Fibroblast of gingiva (primary cell): ENCODE measurements around the gene XPNPEP3.
"Not testable (repeated sequence)": the region's sequence is repeated elsewhere in the genome, so short reads cannot be mapped to it uniquely, and the experiment has no call there.

Experiments
- DNase-seq: peaks from one replicate; pipeline ENCODE4 v3.0.0-alpha.2; 2011; ENCODE audit warnings: low read depth

The XPNPEP3 gene

DNA sequence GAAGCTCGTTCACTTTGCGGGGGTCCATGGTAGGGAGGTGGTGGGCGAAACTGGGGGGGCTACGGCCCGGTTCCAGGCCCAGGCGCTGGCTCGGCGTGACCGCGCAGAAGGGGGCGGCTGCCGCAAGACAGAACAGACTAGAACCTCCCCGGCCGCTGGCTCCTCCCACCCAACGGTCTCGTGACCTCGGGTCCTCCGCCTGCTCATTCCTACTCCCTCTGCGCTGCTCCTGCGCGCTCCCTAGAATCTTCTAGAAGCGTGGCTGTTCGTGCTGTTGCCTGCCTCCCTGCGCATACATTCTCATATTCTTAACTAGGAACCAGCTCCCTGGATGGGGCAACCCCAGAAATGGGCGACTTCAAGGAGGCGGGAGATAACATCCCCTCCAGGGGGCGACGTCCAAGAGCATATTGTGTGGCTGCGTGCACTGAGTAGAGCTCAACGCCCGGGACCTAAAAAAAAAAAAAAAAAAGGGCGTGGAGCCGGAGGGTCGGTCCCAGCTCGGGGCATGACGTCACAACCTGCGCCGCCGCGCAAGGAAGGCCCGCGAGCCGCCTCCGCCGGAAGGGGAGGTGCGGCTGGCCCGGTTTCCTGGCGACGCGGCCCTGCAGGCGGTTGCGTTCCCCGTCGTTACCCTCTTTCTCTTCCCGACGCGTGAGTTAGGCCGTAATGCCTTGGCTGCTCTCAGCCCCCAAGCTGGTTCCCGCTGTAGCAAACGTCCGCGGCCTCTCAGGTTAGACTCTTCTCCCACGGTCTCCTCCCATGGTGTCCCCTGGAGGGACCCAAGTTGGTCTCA is at the start of gene XPNPEP3, which contains the start of gene ST13:
XPNPEP3 (plus strand) TSS at position 636 of the 796 bp plus-strand sequence; CDS start at position 670, 34 bp downstream.
ST13 (minus strand) TSS at position 127 of the 796 bp plus-strand sequence; CDS start at position 28, 99 bp downstream.
- peak; percentile 97 for DNase-seq

DNA sequence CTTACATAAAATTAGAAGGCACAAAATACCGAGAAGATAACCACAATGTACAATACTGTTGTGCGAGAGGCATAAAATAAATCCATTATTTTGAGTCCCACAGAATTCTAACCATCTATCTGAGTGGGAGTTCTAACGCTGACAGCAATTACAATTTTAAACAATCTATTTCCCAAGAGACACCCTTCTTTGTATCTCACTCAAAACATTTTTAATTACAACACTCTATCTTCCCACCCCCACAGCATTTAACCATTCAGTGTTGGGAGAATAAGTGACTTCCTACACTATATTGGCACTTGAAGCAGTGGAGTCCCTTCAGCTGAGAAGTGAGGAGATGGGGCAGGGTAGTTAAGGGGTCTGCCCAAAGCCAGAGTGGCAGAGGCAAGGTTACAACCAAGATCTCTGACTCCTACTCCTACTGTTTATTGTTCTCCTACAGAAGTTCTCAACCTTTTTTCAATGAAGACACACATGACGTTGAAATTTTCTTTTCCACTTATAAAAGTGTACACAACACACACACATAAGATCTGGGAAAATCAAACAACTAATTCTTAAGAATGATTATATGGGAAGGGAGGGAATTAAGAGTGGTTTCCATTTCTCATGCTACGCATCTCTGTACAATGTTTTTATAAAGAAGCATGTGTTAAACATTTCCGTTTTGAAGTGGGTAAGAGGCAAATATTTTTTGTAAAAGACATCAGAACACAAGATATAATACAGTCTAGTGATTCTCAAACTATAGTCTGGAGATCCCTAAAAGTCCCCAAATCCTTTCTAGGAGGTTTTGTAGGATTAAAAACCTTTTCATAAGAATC is 48.7 kb upstream of the XPNPEP3 start:
- no peak for DNase-seq

DNA sequence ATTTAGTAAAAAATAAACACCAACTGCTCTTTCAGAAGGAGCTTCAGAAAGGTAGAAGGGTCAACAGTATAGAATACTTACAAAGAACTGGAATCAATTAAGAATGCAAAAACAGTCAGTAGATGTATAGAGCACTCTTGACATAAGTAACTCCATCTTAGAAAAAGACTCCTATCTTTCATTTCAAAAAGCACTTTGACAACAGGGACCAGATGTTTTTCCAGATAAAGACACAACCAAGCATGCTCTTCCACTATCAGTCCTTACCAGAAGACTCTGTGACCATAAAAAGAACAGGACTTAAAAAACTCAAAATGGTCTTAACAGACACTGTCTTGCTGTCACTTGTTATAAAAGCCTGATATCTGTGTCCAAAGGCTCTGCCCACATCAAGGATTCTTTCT is 43.0 kb upstream of the XPNPEP3 start:
- DNase-seq, result no peak

DNA sequence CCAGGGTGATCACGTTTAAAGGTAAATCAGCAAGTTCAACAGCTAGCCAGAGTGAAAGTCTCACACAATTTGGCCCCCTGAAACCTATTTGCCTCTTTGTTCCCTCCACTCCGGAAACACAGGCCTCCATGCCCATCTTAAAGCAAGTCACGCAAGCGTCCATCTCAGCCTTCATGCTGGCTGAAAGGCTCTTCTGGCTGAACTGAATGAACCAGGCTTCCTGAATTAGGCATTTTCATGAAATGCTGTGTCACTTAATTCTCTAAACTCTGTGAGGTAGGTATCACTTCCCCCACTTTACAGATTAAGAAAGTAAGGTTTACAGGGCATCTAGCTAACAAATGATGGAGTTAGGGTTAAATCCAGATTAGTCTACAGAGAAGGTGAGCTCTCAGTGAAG is 39.2 kb upstream of the XPNPEP3 start:
- no peak for DNase-seq

DNA sequence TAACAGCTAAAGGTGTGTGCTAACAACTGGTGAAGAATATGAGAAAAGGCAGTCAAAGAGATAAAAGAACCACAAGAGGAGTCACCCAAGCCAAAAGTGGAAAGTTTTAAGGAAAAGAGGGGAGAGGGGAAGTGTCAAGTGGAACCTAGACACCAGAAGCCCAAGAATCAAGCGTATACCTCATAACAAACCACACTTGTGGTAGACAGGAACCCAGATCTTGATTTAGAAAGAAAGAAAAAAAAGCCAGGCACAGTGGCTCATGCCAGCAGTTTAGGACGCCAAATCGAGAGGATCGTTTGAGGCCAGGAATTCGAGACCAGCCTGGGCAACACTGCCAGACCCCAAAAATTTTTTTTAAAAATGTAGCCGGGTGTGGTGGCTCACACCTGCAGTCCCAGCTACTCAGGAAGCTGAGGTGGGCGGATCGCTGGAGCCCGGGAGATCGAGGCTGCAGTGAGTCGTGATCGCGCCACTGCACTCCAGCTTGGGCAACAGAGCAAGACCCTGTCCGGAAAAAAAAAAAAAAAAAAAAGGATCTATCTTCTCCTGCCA is 38.7 kb upstream of the XPNPEP3 start:
- no peak for DNase-seq

DNA sequence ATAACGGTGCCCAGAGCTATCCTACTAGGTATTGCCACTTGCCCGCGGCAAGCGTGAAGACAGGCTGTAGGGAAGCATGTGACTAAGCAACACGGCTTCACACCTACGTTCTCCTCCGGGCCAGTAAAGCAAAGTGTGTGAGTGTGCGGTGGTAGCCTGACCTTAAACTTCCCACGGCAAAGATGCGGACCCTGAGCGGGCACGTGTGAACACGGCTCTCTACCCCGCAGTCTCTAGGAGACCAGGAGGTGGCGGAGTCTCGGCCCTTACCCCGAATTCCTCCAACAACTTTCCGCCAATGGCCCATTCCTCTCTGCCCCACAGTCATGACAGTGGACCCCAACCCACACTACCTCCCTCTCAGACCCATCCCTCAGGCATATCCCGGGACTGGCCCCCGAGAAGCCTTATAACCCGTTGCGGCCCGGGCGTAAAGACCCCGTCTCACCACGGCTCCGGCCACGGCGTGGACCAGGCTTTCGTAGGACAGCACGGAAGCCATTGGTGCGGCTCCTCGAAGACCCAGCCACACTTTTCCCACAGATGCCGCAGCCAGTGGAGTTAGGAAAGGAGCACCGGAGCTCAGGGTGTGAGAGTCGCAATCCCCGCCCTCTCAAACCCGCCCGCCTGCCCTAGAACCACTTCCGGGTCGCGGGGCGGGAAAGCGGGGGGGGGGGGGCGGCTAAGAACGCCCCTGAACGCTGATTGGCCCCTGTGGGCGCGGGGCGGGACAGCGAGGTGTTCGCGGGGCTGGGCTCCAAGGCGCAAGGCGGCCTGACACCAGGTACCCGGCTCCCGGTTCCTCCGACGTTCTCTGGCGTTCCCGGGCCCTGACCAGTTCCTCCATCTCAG is 38.0 kb upstream of the XPNPEP3 start, which contains the start of gene SLC25A17:
SLC25A17 (minus strand) TSS at position 600 of the 852 bp plus-strand sequence; CDS start at position 502, 98 bp downstream.
- DNase-seq, result peak; percentile 78

DNA sequence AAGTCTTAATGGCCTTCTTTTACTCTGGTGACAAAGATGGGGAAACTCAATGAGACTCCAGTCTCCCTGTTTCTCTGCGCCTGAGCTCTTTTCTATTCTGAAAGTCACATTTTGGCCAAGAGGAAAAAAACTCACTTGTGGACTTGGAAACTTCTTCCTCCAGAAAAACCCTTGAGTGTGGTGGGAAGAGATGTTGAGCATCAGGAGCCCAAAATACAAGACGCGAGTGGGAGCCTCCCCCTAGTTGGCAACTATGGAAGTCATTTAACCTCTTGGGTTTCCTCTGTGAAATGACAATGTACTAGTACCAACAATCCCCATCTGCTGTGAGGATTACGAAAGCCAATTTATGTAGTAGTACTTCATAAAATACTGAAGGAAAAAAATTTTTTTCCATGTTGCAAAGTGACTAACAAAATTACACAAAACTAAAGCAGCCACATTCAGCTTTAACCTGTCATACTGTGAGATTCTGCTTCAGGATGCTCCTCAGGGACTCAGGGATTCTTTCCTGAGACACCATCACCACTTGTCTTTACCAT is 37.3 kb upstream of the XPNPEP3 start:
- peak; percentile 46 for DNase-seq

DNA sequence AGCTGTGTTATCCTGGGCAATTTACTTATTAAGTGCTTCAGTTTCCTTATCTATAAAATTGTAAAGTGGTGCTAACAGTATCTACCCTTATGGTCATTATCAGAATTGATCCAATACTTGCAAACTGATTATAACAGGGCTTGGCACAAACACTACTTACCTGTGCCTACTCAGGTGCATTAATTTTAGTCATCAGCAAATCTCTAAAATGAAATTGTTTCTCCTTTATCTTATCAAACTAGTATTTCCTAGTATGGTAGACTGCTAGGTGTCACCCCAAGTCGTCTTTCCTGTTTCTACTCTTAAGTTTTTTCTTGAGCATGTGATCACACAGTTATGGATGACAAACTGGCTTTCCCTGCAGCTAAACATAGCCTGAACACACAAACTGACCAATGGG is 33.5 kb upstream of the XPNPEP3 start:
- DNase-seq, result no peak

DNA sequence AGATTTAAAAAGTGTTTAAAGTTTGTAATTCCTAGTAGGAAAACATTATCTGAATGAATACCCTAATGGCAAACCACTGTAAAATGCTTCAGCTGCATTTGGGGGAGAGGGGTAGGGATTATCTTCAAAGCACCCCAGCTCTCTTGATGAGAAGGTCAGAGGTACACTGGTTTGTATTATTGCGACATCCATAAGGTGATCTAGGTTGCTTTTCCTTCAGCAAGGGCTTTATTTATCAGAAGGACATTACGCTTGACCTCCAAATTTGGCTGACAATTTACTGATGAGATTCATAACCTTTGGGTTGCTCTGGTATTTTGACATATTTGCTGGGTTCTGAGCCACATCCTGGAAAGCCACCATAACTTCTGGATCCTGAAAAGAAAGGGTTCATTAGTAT is 30.7 kb upstream of the XPNPEP3 start:
- DNase-seq, result not testable (repeated sequence)

DNA sequence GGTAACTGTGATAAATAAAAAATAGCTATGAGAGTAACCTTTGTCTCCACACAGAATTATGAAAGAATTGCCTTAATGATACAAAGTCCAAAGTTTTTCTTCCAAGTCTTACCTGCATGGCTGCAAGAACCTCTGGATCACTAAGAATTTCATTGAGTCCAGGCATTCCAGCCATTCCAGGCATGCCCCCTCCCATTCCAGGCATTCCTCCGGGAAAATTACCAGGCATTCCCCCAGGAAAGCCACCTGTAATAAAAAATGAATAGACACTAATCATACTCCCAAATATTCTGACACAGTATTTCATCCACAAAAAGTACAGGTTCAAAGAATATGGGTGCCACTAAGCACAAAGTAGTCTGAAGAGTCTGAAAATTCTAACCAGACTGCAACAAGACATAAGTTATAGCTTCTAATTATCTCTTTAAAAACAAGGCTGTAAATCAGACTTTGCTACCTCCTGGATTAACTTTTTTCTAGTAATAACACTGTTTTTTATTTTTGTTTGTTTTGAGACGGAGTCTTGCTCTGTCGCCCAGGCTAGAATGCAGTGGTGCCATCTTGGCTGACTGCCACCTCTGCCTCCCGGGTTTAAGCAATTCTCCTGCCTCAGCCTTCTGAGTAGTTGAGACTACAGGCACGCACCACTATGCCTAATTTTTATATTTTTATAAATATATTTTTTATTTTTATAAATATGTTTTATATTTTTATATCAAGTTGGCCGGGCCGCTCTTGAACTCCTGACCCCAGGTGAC is 29.8 kb upstream of the XPNPEP3 start:
- no peak for DNase-seq

DNA sequence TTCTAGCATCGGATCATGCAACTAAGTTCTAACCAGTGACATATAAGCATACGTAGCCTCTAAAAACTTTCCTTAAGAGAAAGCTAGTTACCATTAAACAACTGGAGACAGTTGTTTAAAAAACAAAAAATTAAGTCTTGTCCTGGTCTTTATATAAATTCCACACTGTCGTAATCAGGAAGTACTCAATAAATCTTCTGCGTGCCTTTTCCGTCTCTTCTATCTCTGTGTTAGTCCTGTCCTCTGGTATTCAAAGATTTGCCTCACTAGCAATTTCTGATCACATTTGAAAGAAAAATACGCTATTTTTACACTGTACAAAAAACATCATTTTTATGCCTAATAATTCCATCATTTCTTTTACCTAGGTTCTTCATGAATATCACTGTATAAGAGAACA is 27.8 kb upstream of the XPNPEP3 start:
- no peak for DNase-seq

DNA sequence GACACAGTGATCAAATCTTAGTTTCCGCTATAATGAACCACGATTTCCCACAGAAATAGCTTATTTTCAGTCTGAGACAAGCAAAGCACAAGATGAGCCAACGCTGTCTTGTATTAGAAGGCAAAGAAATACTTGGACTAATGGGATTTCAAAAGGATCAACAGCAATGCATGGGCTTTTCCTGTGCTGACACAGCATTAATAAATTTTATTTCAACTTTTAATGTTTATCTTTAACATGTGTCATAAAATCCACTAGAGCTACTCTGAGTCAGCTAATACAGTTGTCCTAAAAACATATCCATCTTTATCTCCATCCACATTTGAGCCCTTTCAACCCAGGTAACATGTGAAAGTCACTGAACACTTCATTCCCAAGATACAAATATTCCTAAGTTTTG is 22.3 kb upstream of the XPNPEP3 start:
- no peak for DNase-seq

DNA sequence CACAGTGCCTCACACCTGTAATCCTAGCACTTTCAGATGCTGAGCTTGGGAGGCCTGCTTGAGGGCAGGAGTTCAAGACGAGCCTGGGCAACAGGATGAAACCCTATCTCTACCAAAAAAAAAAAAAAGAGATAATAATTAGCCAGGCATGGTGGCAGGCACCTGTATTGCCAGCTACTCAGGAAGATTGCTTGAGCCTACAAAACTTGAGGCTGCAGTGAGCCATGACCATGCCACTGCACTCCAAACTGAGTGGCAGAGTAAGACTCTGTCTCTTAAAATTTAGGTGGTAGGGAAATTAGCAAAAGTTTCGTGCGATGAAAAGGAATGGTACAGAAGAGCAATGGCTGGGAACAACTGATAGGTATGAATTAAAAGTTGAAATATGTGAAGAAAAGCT is 18.5 kb upstream of the XPNPEP3 start:
- no peak for DNase-seq

DNA sequence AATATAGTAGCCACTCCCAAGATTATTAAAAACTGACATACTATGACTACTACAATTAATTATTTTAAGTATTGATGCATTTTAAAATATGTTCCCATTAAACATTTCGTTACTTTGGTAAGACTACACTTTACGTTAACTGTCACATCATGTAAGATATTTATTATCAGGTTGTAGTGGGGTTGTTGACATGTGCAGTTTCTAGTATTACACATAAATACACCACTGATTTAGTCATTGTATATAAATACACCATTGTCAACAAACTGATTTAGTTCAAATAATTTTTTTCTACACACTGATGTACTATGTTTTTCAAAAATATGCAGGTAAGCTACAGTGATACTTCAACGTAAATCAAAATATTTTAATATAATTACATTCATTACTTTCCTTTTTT is 12.0 kb upstream of the XPNPEP3 start:
- DNase-seq, result no peak

DNA sequence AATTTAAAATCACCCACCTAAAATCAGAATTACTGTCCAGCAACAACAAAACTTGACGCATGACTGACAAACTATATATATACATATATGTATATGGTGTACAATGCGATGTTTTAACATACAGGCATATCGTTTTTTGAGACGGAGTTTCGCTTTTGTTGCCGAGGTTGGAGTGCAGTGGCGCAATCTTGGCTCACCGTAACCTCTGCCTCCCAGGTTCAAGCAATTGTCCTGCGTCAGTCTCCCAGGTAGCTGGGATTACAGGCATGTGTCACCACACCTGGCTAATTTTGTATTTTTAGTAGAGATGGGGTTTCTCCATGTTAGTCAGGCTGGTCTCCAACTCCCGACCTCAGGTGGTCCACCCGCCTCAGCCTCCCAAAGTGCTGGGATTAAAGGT is 11.1 kb upstream of the XPNPEP3 start:
- not testable (repeated sequence) for DNase-seq

DNA sequence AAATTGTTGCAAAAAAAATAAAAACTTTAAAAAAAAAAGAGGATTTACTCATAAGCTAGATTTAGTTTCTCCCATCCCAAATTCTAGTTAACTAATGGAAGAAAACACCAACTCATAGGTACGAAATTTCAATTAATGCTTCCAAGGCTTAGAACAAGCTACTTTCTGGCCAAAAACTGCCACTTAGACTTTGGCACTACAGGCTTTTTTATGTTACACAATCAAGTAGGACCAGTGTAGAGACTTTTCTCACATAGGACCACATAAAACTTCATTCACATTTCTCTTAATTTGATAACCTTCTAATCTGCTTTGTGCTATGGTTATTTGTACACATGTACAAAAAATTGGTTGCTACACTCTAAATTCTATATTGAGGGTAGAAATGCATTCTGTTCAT is 3.6 kb upstream of the XPNPEP3 start:
- no peak for DNase-seq

DNA sequence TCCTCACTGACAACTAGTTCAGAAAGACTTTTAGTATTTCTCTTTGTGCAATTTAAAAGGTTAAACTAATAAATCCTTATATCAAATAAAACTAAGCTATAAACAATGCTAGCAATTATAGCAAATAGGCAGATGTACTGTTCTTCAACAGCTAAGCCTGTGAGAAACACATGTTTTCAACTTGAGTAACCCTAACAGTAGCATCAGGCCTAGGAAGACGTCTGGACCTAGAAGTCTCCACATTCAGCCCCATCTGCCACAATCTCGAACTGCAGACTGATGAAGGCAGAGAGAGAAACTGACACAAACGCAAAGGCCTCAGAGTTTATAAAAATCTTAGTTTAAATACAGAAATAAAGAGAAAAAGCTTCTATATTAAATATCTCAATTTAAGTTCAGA is 3.0 kb upstream of the XPNPEP3 start:
- peak; percentile 15 for DNase-seq

DNA sequence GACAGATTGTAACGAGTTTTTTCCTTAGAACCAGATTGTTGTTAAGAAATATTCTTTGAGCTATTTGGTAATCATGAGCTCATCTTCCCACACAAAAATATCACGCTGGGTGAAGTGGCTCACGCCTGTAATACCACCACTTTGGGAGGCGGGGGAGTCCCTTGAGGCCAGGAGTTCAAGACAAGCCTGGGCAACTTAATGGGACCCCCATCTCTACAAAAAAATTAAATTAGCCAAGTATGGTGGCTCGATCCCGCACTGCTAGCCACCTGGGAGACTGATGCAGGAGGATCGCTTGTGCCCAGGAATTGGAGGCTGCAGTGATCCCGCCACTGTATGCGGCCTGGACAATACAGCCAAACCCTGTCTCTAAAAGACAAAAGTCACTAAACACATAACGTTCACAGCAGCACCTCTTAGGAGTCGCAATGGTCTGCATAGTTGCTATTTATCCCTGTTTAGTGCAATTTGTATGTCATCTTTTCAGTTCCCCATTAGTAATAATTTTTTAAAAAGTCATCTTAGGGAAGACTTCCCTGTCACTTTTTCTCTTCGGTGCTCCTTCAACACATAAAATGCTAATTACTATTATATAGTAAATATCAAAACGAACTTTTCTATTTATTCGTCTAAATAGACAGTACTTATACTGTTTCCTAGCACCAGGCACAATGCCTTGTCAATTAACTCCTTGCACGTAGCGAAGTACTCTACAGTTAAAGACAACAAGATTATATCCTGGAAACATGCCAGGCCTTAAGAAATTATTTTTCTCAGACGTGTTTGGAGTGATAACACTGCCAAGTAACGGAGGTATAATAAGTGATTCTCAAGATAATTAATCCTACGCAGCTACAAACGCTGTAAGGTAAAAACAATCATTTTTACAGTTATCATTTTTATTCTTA is 1.6 kb upstream of the XPNPEP3 start:
- DNase-seq, result peak; percentile 37

DNA sequence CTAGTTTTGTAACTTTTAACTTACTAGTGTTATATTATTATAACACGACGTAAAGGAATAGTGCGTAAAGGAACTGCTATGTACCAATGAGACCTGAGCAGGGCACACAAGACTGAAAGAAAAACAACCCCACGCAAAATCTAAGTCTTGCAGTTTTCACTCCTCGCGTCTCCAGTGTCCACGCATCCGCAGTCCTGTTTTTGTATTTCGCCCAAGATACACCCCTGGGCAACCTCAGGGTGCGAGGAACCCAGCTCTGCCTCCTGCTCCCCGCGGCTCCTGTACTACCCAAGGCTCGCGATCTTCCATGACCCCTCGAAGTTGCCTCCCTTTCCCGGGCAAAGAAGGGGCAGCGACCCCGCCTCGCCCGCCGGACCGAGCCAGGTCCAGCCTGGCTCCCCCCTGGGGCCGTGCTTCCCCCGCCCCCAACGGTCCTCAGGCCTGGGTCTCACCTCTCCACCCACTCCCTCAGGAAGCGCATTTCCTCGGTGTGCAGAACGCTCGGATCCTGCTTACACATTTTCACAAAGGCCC is 902 bp upstream of the XPNPEP3 start:
- peak; percentile 19 for DNase-seq
